ENCODE data around the gene TSPAN5. TPM values are rescaled to one million over a fixed set of nuclear protein-coding genes. Genes with fewer than 3 reads are reported as not detected.

Gene TSPAN5
- total RNA-seq, 1 experiment from 2014 or later: 12.4 TPM

- Histone ChIP-seq H3K4me1 (replicated peaks; ENCODE audit: insufficient read depth) (no peaks in the 10 kb centered on the region), H3K9me2 (ENCODE audit: insufficient read depth) (no peaks in the 10 kb centered on the region), H3K27ac (no peak overlapping the region), H3K4me2 (no peak overlapping the region), H3K27me3 (ENCODE audit: insufficient read depth, low read depth) (no peaks in the 10 kb centered on the region), H3K79me2 (ENCODE audit: low read depth) (peaks cover 9% of the 10 kb centered on the region; the same call in 1 of the 2 replicates), H2AFZ (no peak overlapping the region), H3K36me3 (ENCODE audit: low read depth) (no peaks in the 10 kb centered on the region), H3K4me3 (no peak overlapping the region), H4K20me1 (ENCODE audit: insufficient read depth) (no peaks in the 10 kb centered on the region), H3F3A (ENCODE audit: insufficient read depth, low read depth) (no peaks in the 10 kb centered on the region), H3K9me3 (ENCODE audit: insufficient read depth, low read depth) (no peaks in the 10 kb centered on the region; the same call in 1 of the 2 replicates)
- CTCF ChIA-PET: no interaction called here
- POLR2A ChIA-PET (ENCODE audit: unreplicated experiment): no interaction called here
- BruUV-seq (replicated peaks): no TSS peak
- DNase-seq: no peak
- no peak for TF ChIP-seq CTCF (conservative IDR thresholded peaks at IDR 0.05)
- TF ChIP-seq EZH2 (IDR thresholded peaks at IDR 0.05; ENCODE audit: low read depth): no peak
- intact Hi-C loops (cut with micrococcal nuclease; ENCODE audit: unreplicated experiment): no loop called here
Observed at GRCh38 chr4:98606894-98607293, 51.5 kb downstream of the TSPAN5 start.

- Histone ChIP-seq H3K4me3 (no peak overlapping the region), H3K4me1 (replicated peaks; ENCODE audit: insufficient read depth) (no peaks in the 10 kb centered on the region), H3K36me3 (ENCODE audit: low read depth) (no peaks in the 10 kb centered on the region), H3K4me2 (no peak overlapping the region), H3K9me2 (ENCODE audit: insufficient read depth) (no peaks in the 10 kb centered on the region), H3K79me2 (ENCODE audit: low read depth) (peaks cover 9% of the 10 kb centered on the region; the same call in 1 of the 2 replicates), H3K9me3 (ENCODE audit: insufficient read depth, low read depth) (peaks cover under 1% of the 10 kb centered on the region), H4K20me1 (ENCODE audit: insufficient read depth) (no peaks in the 10 kb centered on the region), H3K27ac (no peak overlapping the region), H2AFZ (no peak overlapping the region), H3F3A (ENCODE audit: insufficient read depth, low read depth) (no peaks in the 10 kb centered on the region), H3K27me3 (ENCODE audit: insufficient read depth, low read depth) (no peaks in the 10 kb centered on the region)
- DNase-seq: no peak
- BruUV-seq (replicated peaks): no TSS peak
- CTCF ChIA-PET: no interaction called here
- TF ChIP-seq CTCF (conservative IDR thresholded peaks at IDR 0.05) (no peak), EZH2 (IDR thresholded peaks at IDR 0.05; ENCODE audit: low read depth) (no peak)
- intact Hi-C loops (cut with micrococcal nuclease; ENCODE audit: unreplicated experiment): no loop called here
- POLR2A ChIA-PET (ENCODE audit: unreplicated experiment): no interaction called here
Observed at GRCh38 chr4:98605216-98605615, 53.2 kb downstream of the TSPAN5 start.

GRCh38 chr4:98604723-98605122 is 53.7 kb downstream of the TSPAN5 start:
- H3K27me3 ChIP-seq (ENCODE audit: insufficient read depth, low read depth): no peaks in the 10 kb centered on the region
- H3K36me3 ChIP-seq (ENCODE audit: low read depth): no peaks in the 10 kb centered on the region
- no peaks in the 10 kb centered on the region for H3K9me2 ChIP-seq (ENCODE audit: insufficient read depth)
- no peaks in the 10 kb centered on the region for H3K4me1 ChIP-seq (replicated peaks; ENCODE audit: insufficient read depth)
- no peaks in the 10 kb centered on the region for H4K20me1 ChIP-seq (ENCODE audit: insufficient read depth)
- BruUV-seq (replicated peaks): no TSS peak
- no peak overlapping the region for H3K4me2 ChIP-seq
- peaks cover 9% of the 10 kb centered on the region; the same call in 1 of the 2 replicates for H3K79me2 ChIP-seq (ENCODE audit: low read depth)
- H3K4me3 ChIP-seq: no peak overlapping the region
- ChIA-PET CTCF (no interaction called here), POLR2A (ENCODE audit: unreplicated experiment) (no interaction called here)
- H3F3A ChIP-seq (ENCODE audit: insufficient read depth, low read depth): no peaks in the 10 kb centered on the region
- no peak overlapping the region for H2AFZ ChIP-seq
- H3K27ac ChIP-seq: no peak overlapping the region
- H3K9me3 ChIP-seq (ENCODE audit: insufficient read depth, low read depth): peaks cover 5% of the 10 kb centered on the region
- intact Hi-C loops (cut with micrococcal nuclease; ENCODE audit: unreplicated experiment): no loop called here
- DNase-seq: no peak
- TF ChIP-seq CTCF (conservative IDR thresholded peaks at IDR 0.05) (no peak), EZH2 (IDR thresholded peaks at IDR 0.05; ENCODE audit: low read depth) (no peak)
